Activated gamma-delta T cell treated with Interleukin-2 at 50 U/mL for 16 hours (primary cell): Measurements from ENCODE around the gene PSORS1C2.
"Not testable (repeated sequence)": the region's sequence is repeated elsewhere in the genome, so short reads cannot be mapped to it uniquely, and the experiment has no call there.

Source experiments
- DNase-seq: peaks from one replicate; pipeline ENCODE4 v3.0.0-alpha.2; 2020

The PSORS1C2 gene

DNA sequence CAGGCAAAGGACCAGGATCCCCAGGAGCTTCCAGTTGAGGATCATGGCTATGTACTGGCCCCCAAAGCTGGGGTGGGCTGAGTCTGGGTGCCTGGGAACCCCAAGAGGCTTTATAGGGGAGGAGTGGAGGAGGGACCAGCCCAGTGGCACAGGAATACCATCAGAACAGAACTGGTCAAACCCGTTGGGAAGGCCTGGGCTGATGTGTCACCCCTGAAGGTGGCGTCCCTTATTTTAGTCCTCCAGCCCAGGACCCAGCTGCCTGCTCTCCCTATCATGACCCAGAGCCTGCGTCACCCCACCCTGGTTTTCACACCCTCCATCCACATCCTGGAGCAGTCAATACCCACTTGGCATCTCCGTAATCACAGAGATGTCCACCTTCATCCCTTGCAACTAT, at the start of gene PSORS1C2:
Gene PSORS1C2 (minus strand): TSS at position 85 of the 400 bp plus-strand sequence. CDS start 40 bp downstream, at position 45.
- no peak for DNase-seq

DNA sequence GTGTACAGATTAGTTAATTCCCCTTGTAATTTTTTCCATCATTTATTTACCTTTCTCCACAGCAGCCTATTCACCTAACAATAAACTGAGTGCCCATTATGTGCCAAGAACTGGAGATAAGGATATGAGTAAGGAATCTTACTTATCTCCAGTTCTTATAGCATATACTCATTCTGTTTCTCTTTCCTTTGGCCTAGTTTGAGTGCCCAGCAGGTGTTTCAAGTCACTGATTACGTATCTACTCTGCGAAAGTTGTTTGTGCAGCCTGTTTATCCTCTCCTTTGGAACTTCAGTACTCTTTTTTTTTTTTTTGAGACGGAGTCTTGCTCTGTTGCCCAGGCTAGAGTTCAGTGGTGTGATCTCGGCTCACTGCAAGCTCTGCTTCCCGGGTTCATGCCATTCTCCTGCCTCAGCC, 48.9 kb upstream of the PSORS1C2 start:
- no peak for DNase-seq

DNA sequence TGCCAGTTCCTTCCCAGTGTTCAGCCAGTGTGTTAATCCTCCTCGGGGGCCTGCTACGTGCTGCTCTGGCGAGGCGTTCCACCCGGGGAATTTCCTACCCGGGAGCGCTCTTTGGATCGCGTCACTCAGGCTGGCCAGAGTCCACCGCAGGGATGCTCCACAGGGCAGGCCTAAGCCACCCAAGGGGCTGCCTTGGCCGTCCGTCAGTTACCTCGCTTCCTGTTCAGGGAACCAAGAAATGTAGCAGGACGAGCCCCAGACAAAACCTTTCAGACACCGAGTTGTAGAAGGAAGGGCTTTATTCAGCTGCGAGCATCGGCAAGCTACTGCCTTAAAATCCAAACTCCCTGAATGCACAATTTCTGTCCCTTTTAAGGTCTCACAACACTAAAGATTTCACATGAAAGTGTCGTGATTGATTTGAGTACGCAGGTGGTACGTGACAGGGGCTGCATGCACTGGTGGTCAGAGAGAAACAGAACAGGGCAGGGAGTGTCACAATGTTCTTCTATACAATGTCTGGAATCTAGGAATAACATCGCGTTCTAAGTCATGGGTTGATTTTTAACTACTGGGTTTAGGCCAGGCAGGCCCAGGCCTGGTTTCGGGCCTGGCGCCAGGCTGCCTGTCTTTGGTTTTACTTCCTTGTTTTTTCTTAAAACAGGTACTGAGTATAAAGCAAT, 47.3 kb upstream of the PSORS1C2 start:
- no peak for DNase-seq

DNA sequence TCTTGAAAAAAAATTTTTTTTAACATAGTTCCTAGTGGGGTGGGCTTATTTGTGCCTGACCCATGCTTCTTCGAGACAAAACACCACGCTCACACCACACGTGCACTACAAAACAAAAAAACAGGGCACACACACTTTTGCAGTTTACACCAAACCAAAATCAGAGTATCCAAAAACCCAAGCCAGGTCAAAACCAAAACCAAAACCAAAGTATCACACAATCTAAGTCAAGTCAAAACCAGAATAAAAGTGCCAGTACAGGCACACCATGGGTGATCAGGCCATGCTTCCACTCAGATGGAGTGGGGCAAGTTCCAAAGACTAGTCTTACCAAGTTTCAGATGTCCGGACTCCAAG, 46.8 kb upstream of the PSORS1C2 start:
- not testable (repeated sequence) for DNase-seq

DNA sequence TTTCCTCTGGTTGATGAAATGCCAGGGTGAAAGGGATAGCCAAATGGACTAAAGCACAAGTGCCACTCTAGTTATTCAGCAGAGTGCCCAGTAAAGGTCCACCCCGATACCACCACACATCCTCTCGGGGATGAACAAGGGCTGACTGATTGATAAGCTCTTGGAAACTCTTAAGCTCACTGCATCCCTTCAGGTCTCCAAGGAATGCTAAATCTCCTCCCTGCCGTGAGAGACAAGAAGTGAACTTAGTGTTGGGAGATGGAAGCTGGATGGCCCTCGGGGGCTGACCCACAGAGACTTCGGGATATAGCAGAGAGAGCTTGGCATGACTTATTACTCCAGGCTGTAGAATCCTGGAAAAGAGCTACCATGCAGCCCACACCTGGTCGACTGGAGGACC, 45.0 kb upstream of the PSORS1C2 start:
- DNase-seq: not testable (repeated sequence)

DNA sequence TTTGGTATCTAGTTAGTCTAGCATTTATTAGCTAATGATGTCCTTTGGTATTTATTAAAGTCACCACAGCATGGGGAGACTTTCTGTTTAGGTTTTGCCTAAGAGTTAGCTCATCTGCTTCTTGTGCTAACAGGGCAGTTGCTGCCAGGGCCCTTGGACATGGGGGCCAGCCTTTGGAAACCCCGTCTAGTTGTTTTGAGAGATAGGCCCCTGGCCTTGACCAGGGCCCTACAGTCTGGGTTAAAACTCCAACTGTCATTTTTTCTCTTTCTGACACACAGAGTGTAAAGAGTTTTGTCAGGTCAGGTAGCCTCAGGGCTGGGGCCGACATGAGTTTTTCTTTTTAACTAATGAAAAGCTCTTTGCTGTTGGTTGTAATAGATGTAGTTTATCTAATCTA, 44.4 kb upstream of the PSORS1C2 start:
- DNase-seq: not testable (repeated sequence)

DNA sequence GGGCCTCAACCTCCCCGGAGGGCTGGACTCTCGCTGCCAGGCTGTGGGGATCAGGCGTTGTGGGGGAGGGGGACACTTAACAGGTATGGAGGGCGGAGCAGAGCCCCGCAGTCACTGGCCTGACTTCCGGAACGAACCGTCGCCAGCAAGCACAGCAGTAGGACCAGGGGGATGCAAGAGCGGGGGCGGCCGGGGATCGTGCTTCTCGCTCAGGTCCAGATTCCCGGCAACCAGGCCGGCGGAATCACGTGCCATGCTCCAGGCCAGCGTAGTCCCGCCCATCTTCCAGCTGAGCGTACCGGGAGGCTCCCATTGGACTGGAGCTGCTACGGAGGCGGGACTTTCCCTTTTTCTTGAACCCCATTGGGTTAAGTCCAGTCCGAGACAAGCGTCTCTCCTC, 41.6 kb upstream of the PSORS1C2 start:
- peak; percentile 49 for DNase-seq

DNA sequence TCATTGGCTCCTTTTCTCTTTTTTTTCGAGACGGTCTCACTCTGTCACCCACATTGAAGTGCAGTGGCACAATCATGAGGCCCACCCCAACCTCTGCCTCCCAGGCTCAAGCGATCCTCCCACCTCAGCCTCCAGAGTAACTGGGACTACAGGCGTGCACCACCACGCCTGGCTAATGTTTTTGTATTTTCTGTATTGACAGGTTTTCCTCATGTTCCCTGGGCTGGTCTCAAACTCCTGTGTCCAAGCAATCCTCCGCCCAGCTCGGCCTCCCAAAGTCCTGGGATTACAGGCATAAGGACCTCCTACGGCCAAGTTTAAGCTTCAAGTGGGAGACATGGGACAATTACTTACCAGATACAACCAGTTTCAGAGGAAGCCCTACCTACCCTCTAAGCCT, 41.0 kb upstream of the PSORS1C2 start:
- no peak for DNase-seq

DNA sequence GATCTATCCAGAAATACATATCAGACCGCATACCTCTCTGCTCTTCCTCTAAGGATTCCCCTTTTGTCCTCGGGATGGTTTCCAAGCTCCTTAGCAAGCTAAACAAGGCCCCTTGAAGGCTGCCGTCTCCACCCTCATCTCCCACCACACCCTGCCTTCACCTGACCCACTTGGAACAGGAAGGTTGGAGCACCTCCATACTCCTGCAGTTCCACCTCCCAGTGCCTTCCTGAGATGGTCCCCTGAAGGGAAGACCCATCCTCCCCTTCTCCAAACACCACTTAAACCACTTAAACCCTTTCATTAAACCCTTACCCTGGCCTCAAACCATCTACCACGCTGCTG, 40.1 kb upstream of the PSORS1C2 start:
- DNase-seq: no peak

DNA sequence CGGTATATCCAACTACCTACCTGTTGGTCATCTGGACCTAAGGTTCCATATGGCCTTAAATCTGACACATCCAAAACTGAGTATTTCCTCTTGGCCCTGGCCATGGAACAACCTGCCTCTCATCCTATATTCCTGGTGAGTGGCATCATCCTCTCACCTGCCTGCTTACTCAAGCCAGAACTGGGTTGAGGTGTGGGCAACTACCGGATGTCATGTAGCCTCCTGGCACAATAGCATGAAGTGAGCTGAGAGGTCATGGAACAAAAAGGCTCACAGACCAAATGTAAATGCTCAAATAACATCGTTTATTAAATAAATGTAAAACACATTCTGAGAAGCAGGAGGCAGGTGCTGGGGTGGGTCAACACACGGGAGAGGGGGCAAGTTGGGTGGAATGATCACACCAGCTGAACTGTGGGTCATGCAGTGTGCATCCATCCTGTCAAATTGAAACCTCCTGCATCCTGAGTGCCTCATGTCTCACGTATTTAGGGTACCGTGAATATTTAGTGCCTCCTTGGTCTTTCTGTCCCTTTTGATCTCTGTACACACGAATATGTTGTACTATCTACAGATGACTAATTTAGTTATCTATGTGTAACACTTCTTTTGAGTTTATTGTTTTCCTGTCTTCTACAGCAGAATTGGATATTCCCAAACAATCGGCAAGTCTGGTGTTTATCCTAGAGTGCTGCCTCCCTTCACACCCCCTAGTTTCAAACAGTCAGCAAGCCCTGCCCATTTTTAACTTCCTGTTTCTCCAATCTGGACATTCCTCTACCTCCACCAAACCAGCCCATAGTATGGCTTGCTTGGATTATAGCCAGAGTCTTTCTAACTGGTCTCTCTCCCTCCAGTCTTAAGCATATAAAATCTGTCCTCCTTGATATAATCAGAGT, 39.5 kb upstream of the PSORS1C2 start:
- no peak for DNase-seq

DNA sequence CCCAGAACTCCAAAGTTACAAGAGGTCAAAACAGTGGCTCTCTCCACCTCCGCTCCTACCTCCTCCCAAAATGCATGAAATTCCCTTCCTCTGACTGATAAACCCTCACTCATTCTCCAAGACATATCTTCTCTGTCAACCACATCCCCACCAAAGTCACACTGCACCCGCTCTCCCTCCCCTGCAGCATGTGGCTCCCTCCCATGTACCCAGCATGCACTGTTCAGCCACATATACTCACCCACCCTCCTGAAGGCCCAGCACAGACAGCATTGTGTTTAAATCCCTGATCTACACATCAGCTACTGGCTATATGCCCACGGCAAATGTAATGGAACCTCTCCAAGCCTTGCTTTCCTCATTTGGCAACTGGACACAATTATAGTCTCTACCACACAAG, 37.1 kb upstream of the PSORS1C2 start:
- DNase-seq: no peak

DNA sequence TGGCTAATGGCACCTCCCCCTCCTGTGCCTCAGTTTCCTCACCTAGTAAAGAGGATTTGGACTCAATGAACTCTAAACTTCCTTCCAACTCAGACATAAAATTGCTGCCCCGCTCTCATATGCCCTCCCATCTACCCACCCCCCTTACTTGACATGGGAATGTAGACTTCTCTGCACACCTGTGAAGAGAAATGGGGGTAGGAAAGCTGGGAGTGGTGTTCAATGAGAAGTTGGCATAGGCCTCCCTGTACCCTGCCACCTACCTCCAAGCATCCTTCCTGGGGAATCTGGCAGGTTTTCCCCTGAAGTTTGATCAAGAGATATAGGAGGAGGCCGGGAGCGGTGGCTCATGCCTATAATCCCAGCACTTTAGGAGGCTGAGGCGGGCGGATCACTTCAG, 35.5 kb upstream of the PSORS1C2 start:
- no peak for DNase-seq

DNA sequence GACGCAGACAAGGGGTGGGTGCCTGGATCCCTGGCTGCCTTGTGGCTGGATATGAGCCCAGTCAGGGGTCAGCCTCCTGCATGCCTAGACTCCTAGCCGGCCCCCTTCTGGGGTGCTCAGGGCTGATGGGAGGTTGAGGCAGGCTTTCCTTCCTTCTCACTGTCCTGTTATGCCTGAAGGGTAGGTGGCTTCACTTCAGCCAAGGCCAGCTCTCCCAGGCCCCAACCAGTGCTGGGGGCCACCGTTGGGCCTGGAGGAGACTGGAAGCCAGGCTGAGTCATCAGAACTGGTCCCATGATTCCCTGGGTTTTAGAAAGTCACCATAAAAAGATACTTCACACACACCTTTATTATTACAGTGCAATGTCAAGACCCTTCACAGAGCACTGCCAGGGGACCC, 34.5 kb upstream of the PSORS1C2 start:
- no peak for DNase-seq

DNA sequence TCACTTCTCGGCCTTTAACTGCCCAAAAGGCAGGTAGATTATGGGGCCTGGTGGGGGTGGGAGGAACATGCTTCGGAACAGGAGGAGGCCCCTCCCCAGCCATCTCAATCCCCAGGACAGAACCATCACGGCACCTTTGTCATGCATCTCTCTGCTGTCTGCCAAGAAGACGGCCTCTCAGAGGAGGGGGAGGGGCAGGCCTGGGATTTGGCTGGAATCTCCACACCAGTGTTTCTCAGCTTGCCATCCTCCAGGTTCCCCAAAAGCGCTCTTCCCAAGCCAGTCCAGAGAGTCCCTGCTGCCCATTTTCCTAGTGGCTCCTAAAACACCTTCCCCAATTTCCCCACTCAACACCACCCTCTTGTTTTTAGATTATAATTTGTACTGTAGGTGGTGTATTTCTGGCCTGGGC, 34.1 kb upstream of the PSORS1C2 start:
- no peak for DNase-seq

DNA sequence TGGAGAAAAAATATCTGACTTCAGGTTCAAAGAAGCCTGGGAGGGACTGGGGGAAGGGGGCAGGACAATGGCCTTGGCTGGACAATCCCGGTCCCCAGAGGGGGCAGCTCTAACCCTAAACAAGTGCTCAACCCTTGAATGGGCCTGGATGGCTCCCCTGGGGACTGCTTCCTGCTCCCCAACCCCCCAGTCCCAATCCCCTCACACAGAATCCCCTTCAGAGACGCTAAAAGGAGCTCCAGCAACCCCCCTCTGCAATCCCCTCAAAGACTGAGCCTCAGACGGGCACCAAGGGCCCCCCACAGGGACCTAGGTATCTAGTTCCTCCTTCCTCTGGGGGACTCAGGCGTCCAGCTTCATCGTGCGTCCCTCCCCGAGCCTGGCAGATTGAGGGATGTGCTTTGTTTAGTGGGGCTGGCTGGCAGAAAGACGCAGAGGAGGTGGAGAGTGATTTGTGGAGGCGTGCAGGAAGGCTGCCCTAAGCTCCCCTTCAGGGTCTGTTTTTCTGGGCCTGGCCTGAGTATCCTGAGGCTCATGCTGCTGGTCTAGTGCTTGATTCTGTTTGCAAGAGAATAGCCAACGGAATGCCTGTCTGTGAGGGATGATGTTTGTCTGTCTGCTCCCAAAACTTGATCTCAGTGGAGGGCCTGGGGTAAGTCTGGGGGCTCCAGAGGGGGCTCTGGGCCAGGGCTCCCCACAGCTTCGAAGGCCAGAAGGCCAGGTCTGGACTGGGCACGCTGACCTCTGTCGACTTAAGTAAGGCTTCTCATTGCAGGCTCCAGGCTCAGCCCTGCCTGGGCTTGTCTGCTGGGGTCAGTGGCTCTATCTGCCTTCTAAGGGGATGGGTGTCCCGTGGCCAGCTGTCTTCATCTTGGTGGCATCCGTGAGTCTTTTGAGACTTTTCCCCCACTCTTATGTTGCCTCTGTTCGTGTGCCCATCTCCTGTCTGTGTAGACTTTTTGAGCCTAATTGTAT, 33.4 kb upstream of the PSORS1C2 start:
- no peak for DNase-seq

DNA sequence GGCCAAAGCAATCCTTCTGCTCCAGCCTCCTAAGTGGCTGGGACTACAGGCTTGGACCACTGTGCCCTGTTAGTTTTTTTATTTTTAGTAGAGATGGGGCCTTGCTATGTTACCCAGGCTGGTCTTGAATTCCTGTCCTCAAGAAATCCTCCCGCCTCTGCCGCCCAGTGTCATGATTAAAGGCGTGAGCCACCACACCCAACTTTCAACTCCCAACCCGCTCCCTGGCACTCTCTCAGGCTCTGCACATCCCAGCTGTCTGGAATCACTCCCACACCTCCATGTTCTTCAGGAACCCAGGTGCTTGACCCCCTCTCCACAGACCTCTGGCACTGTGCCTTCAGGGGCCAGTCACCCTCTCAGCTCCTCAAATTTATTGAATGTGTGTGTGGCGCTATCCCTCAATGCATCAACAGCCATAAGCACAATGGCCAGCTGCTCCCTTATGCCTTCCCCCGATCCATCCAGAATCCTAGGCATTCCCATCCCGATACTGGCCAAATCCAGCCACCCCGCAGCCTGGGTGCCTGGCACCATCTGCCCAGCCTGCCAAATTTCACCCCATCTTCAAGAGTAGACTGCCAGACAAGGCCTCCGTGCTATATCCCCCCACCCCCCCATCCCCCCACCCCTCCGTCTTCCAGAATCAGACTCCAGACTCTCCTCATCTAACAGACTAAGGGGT, 32.3 kb upstream of the PSORS1C2 start:
- DNase-seq: no peak

DNA sequence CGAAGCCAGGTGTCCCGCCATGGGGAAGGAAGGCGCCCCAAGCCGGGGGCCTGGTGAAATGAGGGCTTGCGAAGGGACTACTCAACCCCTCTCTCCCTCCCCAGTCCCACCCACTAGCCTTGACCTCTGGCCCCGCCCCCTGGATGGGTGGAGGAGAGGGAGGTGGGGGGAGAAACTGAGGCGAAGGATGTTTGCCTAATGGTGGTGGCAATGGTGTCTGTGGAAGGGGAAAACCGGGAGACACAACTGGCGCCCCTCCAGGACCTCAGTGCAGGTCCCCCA, 31.7 kb upstream of the PSORS1C2 start, which contains the start of gene POU5F1:
Gene POU5F1 (minus strand): TSS at position 83 of the 282 bp plus-strand sequence. CDS start 62 bp downstream, at position 21.
- no peak for DNase-seq

DNA sequence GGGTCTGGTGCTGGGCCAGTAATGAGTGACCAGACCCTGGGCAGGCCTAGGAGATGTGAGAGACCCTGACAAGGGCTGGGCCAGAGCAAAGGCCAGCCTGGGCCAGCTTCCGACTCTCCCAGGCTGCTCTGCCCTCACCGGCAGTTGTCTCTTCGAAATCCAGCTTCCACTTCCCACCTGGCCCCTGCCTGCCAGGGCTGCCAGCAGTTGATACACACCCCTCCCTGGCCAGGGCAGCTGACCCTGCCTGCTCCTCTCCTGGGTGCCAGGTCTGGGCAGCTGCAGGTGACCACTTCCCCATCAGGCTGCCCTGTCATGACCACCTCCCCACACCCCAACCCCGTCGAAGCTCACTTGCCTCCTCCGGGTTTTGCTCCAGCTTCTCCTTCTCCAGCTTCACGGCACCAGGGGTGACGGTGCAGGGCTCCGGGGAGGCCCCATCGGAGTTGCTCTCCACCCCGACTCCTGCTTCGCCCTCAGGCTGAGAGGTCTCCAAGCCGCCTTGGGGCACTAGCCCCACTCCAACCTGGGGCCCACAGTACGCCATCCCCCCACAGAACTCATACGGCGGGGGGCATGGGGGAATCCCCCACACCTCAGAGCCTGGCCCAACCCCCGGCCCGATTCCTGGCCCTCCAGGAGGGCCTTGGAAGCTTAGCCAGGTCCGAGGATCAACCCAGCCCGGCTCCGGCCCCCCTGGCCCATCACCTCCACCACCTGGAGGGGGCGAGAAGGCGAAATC, 31.2 kb upstream of the PSORS1C2 start:
- not testable (repeated sequence) for DNase-seq

DNA sequence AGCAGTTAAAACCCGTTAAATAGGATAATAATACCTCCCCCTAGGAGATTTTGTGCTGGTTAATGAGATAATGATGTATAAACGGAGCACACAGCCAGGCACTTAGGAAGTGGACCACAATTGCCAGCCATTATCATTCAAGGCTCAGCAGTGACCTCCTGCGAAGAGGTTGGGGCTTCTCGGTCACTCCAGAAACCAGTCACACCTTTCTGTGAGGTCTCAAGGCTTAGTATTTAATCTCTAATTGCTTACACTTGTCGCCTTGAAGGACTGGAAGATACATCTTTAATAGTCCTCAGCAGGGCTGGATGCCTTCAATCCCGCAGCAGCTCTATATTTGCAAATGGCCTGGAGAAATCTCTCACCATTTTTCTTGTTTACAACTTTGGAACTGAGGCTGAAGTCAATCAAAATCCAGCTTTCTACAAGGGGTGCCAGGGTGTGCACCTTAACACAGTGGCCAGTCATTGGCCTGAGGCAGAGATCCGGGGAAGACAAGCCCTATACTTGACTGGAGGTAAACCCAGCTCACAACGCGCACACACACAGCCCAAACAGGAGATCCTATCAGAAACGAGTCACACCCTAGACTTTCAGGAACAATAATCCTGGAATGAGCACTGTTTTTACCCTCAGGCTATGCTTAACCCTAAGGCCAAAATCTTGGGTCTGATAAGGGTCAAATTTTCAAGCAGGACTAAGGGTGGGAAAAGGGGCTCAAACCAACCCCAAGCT, 30.4 kb upstream of the PSORS1C2 start:
- DNase-seq: no peak

DNA sequence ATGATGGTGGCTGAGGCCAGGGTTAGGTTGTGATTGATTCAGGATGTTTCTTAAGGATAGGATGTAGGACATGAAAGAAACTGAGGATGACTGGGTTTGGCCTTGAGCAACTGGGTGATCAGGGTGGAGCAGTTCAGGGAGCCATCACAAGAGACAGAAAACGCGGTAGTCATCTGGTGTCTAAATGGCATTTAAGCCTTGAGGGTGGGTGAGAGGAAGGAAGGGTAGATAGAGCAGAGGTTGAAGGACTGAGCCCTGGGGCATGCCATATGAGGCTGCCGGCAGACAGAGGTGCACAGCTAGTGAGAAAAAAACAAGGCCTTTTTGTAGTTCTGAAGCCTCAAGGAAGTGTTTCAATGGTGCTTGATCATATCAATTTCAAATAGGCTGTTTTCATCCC, 29.7 kb upstream of the PSORS1C2 start:
- no peak for DNase-seq

DNA sequence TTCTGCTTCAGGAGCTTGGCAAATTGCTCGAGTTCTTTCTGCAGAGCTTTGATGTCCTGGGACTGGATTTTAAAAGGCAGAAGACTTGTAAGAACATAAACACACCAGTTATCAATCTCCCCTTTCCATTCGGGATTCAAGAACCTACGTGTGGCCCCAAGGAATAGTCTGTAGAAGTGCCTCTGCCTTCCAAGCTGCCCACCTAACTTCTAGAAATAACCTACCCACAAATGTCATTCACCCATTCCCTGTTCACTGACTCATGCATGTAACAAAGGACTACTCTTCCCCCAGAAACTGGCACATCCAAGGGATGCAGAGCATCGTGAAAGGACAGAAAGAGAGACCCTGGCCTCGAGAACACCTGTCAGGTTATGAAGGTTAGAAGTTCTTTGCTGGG, 27.1 kb upstream of the PSORS1C2 start:
- DNase-seq: no peak
